ENCODE measurements around the gene LSM3. TPM values are rescaled to one million over a fixed set of nuclear protein-coding genes. Genes with fewer than 3 reads are reported as not detected.
A peak's percentile ranks its signal among the peaks of the same experiment; 100 is the strongest.

Gene LSM3
- total RNA-seq, 1 donor from 2014 or later: 10.0 TPM

GRCh38 chr3:14214764-14215163 is 36.1 kb downstream of the LSM3 start:
- Mint-ChIP-seq H3K9me3 (ENCODE audit: unreplicated experiment) (peaks cover 3% of the 10 kb centered on the region), H3K4me3 (ENCODE audit: unreplicated experiment) (no peak overlapping the region), H3K27me3 (ENCODE audit: unreplicated experiment) (no peaks in the 10 kb centered on the region), H3K27ac (ENCODE audit: unreplicated experiment) (no peak overlapping the region), H3K4me1 (ENCODE audit: unreplicated experiment) (peaks cover 39% of the 10 kb centered on the region), H3K36me3 (ENCODE audit: unreplicated experiment) (peaks cover 3% of the 10 kb centered on the region)
- DNase-seq (ENCODE audit: extremely low spot score, unreplicated experiment): no peak
- TF ChIP-seq CTCF (IDR thresholded peaks at IDR 0.05): no peak

GRCh38 chr3:14216257-14217048 is 37.8 kb downstream of the LSM3 start:
- TF ChIP-seq CTCF (IDR thresholded peaks at IDR 0.05): peak; percentile 32
- Mint-ChIP-seq H3K36me3 (ENCODE audit: unreplicated experiment) (peaks cover 16% of the 10 kb centered on the region), H3K27ac (ENCODE audit: unreplicated experiment) (no peak overlapping the region), H3K4me1 (ENCODE audit: unreplicated experiment) (peaks cover 22% of the 10 kb centered on the region), H3K4me3 (ENCODE audit: unreplicated experiment) (no peak overlapping the region), H3K9me3 (ENCODE audit: unreplicated experiment) (peaks cover 16% of the 10 kb centered on the region), H3K27me3 (ENCODE audit: unreplicated experiment) (no peaks in the 10 kb centered on the region)
- DNase-seq (ENCODE audit: extremely low spot score, unreplicated experiment): peak; percentile 68

GRCh38 chr3:14218355-14218754 is 39.7 kb downstream of the LSM3 start:
- DNase-seq (ENCODE audit: extremely low spot score, unreplicated experiment): no peak
- Mint-ChIP-seq H3K4me3 (ENCODE audit: unreplicated experiment) (no peak overlapping the region), H3K9me3 (ENCODE audit: unreplicated experiment) (peaks cover 27% of the 10 kb centered on the region), H3K27me3 (ENCODE audit: unreplicated experiment) (no peaks in the 10 kb centered on the region), H3K4me1 (ENCODE audit: unreplicated experiment) (peaks cover 24% of the 10 kb centered on the region), H3K27ac (ENCODE audit: unreplicated experiment) (no peak overlapping the region), H3K36me3 (ENCODE audit: unreplicated experiment) (peaks cover 25% of the 10 kb centered on the region)
- TF ChIP-seq CTCF (IDR thresholded peaks at IDR 0.05): no peak

- H3K27ac Mint-ChIP-seq (ENCODE audit: unreplicated experiment): no peak overlapping the region
- H3K27me3 Mint-ChIP-seq (ENCODE audit: unreplicated experiment): no peaks in the 10 kb centered on the region
- peaks cover 25% of the 10 kb centered on the region for H3K36me3 Mint-ChIP-seq (ENCODE audit: unreplicated experiment)
- H3K4me1 Mint-ChIP-seq (ENCODE audit: unreplicated experiment): peaks cover 46% of the 10 kb centered on the region
- H3K4me3 Mint-ChIP-seq (ENCODE audit: unreplicated experiment): no peak overlapping the region
- DNase-seq (ENCODE audit: extremely low spot score, unreplicated experiment): no peak
- peaks cover 27% of the 10 kb centered on the region for H3K9me3 Mint-ChIP-seq (ENCODE audit: unreplicated experiment)
- no peak for TF ChIP-seq CTCF (IDR thresholded peaks at IDR 0.05)
Observed at GRCh38 chr3:14220933-14221332, 42.3 kb downstream of the LSM3 start.

- TF ChIP-seq CTCF (IDR thresholded peaks at IDR 0.05): no peak
- H3K27ac Mint-ChIP-seq (ENCODE audit: unreplicated experiment): peak overlapping the region; percentile 82
- H3K27me3 Mint-ChIP-seq (ENCODE audit: unreplicated experiment): no peaks in the 10 kb centered on the region
- peaks cover 27% of the 10 kb centered on the region for H3K9me3 Mint-ChIP-seq (ENCODE audit: unreplicated experiment)
- no peak for DNase-seq (ENCODE audit: extremely low spot score, unreplicated experiment)
- H3K4me3 Mint-ChIP-seq (ENCODE audit: unreplicated experiment): no peak overlapping the region
- H3K36me3 Mint-ChIP-seq (ENCODE audit: unreplicated experiment): peaks cover 25% of the 10 kb centered on the region
- H3K4me1 Mint-ChIP-seq (ENCODE audit: unreplicated experiment): peaks cover 50% of the 10 kb centered on the region
Observed at GRCh38 chr3:14221902-14222301, 43.3 kb downstream of the LSM3 start.

All from osteocyte (in vitro differentiated cells).